CD4-positive, alpha-beta T cell treated with Interleukin-21 for 1 hour (primary cell): ENCODE results near the gene KLK12.

ENCODE experiments used
- DNase-seq: peaks from one replicate; pipeline ENCODE4 v3.0.0-alpha.2; 2020

The KLK12 gene

GRCh38 chr19:50979758-50980157, 55.0 kb downstream of the KLK12 start:
- DNase-seq = no peak
